ENCODE results near the gene GPR132. TPM values are rescaled to one million over a fixed set of nuclear protein-coding genes. Genes with fewer than 3 reads are reported as not detected.
A peak's percentile ranks its signal among the peaks of the same experiment; 100 is the strongest.
"Not testable (repeated sequence)": the region's sequence is repeated elsewhere in the genome, so short reads cannot be mapped to it uniquely, and the experiment has no call there.

GPR132 gene
- total RNA-seq, 1 donor from 2014 or later = 27.1 TPM

DNA sequence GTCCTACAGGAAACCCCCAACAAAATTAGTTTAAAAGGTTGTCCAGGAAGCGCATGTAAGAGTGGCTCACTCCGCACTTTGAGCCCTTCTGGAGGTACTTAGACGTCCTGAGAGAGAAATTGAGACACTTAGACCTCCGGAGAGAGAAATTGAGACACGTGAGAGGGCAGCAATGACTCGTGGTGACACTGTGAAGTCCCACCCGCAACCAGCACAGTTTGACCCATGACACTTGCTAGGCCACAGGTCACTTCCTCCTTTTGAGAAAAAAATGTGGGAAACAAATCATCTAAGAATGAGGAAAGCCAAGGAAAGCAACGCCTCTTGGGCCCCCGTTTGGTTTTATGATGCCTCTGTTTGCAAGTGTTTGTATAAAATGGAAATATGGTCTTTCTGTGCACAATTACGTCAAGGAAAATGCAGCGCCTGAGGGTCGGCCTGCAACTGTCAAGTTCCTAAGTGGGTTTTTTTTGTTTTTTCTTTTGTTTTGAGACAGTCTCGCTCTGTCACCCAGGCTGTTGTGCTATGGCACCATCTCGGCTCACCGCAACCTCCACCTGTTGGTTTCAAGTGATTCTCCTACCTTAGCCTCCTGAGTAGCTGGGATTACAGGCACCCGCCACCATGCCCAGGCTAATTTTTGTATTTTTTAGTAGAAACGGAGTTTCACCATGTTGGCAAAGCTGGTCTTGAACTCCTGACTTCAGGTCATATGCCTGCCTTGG is 30.8 kb downstream of the GPR132 start:
- intact Hi-C loops (cut with micrococcal nuclease) = no loop called here
- peaks cover 3% of the 10 kb centered on the region for H3K4me1 Mint-ChIP-seq (ENCODE audit: low read depth)
- H3K9me3 Mint-ChIP-seq = no peaks in the 10 kb centered on the region
- peaks cover 4% of the 10 kb centered on the region for H3K27me3 Mint-ChIP-seq (ENCODE audit: low read depth)
- H3K4me3 Mint-ChIP-seq (ENCODE audit: low read depth) = no peak overlapping the region
- DNase-seq (ENCODE audit: low spot score) = no peak
- no peaks in the 10 kb centered on the region for H3K36me3 Mint-ChIP-seq (ENCODE audit: low read depth)
- no peak overlapping the region for H3K27ac Mint-ChIP-seq

DNA sequence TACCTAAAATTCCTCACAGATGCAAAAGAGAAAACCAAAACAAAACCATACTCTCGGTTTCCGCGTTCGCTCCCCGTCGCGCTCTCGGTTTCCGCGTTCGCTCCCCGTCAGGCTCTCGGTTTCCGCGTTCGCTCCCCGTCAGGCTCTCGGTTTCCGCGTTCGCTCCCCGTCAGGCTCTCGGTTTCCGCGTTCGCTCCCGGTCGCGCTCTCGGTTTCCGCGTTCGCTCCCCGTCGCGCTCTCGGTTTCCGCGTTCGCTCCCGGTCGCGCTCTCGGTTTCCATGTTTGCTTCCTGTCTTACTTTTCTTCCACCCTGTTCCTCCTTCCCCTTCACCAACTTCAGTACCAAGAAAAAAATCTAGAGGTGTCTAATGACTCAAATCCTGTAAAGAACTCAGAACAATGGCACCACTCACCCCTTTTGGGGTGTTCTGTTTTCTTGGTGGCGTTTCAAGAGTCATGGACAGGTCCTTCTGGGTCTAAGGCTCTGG is 31.8 kb downstream of the GPR132 start:
- DNase-seq (ENCODE audit: low spot score); H3K4me1 Mint-ChIP-seq (ENCODE audit: low read depth); H3K27me3 Mint-ChIP-seq (ENCODE audit: low read depth); H3K9me3 Mint-ChIP-seq; H3K36me3 Mint-ChIP-seq (ENCODE audit: low read depth); H3K27ac Mint-ChIP-seq; intact Hi-C loops (cut with micrococcal nuclease): not testable (repeated sequence)
- peak overlapping the region; percentile 75 for H3K4me3 Mint-ChIP-seq (ENCODE audit: low read depth)

DNA sequence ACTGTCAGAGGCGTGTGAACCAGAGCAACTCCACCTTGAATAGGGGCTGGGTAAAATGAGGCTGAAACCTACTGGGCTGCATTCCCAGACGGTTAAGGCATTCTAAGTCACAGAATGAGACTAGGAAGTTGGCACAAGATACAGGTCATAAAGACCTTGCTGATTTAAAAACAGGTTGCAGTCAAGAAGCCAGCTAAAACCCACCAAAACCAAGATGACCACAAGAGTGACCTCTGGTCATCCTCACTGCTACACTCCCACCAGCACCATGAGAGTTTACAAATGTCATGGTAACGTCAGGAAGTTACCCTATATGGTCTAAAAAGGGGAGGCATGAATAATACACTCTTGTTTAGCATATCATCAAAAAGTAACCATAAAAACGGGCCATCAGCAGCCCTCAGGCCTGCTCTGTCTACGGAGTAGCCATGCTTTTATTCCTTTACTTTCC is 32.8 kb downstream of the GPR132 start:
- H3K27me3 Mint-ChIP-seq (ENCODE audit: low read depth); H3K4me1 Mint-ChIP-seq (ENCODE audit: low read depth); intact Hi-C loops (cut with micrococcal nuclease); H3K9me3 Mint-ChIP-seq; H3K27ac Mint-ChIP-seq; H3K36me3 Mint-ChIP-seq (ENCODE audit: low read depth); H3K4me3 Mint-ChIP-seq (ENCODE audit: low read depth); DNase-seq (ENCODE audit: low spot score): not testable (repeated sequence)

GRCh38 chr14:105030836-105031396 is 34.3 kb downstream of the GPR132 start:
- H3K9me3 Mint-ChIP-seq = no peaks in the 10 kb centered on the region
- H3K4me1 Mint-ChIP-seq (ENCODE audit: low read depth) = peaks cover 14% of the 10 kb centered on the region
- intact Hi-C loops (cut with micrococcal nuclease) = no loop called here
- H3K36me3 Mint-ChIP-seq (ENCODE audit: low read depth) = peaks cover 4% of the 10 kb centered on the region
- no peak overlapping the region for H3K27ac Mint-ChIP-seq
- no peak for DNase-seq (ENCODE audit: low spot score)
- no peak overlapping the region for H3K4me3 Mint-ChIP-seq (ENCODE audit: low read depth)
- H3K27me3 Mint-ChIP-seq (ENCODE audit: low read depth) = peaks cover 4% of the 10 kb centered on the region

DNA sequence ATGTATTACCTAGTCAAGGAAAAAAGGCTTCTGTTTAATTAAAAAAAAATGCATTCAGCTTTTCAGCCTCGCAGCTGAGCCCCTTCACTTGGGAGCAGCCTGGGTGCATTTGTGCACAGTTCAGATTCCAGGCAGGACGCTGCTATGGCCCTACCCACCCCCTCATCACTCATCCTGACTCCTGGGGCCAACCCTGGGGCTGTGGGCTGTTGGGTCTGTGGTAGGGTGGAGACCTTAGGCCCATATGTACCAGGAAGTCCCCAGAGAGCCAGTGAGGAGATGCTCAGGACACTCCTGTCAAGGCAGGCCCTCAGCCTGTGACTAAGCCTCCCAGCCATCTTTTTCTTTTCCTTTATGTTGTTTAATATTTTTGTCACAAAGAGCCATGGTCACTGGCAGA is 35.0 kb downstream of the GPR132 start:
- DNase-seq (ENCODE audit: low spot score) = no peak
- H3K27me3 Mint-ChIP-seq (ENCODE audit: low read depth) = peaks cover 4% of the 10 kb centered on the region
- intact Hi-C loops (cut with micrococcal nuclease) = no loop called here
- no peaks in the 10 kb centered on the region for H3K9me3 Mint-ChIP-seq
- H3K27ac Mint-ChIP-seq = no peak overlapping the region
- no peak overlapping the region for H3K4me3 Mint-ChIP-seq (ENCODE audit: low read depth)
- H3K4me1 Mint-ChIP-seq (ENCODE audit: low read depth) = peaks cover 19% of the 10 kb centered on the region
- peaks cover 4% of the 10 kb centered on the region for H3K36me3 Mint-ChIP-seq (ENCODE audit: low read depth)

DNA sequence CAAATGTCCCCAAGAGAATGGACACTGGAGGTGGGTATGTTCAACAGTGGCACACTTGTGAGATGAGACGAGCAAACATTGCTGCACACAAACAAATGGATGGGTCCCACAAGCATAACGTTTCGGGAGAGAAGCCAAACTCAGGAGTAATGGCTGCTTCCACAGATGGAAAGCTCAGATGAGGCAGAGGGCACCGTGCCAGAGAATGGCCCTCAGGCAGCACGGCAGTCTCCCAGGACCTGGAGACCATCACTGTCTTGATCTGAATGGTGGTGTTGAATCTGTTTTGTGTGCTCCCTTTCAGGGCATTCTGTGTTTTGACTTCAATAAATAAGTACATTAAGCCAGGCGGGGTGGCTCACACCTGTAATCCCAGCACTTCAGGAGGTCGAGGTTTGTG is 35.8 kb downstream of the GPR132 start:
- DNase-seq (ENCODE audit: low spot score) = no peak
- Mint-ChIP-seq H3K4me1 (ENCODE audit: low read depth) (peaks cover 24% of the 10 kb centered on the region), H3K4me3 (ENCODE audit: low read depth) (no peak overlapping the region), H3K27ac (no peak overlapping the region), H3K36me3 (ENCODE audit: low read depth) (peaks cover 4% of the 10 kb centered on the region), H3K9me3 (no peaks in the 10 kb centered on the region), H3K27me3 (ENCODE audit: low read depth) (peaks cover 4% of the 10 kb centered on the region)
- intact Hi-C loops (cut with micrococcal nuclease) = loop anchor here (10.0 kb wide), 1 partner anchor 275 kb away; the partner anchor contains the start of gene SIVA1

- intact Hi-C loops (cut with micrococcal nuclease) = loop anchor here (10.0 kb wide), 1 partner anchor 274 kb away; the partner anchor contains the start of gene SIVA1
- no peak for DNase-seq (ENCODE audit: low spot score)
- peaks cover 4% of the 10 kb centered on the region for H3K36me3 Mint-ChIP-seq (ENCODE audit: low read depth)
- H3K27me3 Mint-ChIP-seq (ENCODE audit: low read depth) = no peaks in the 10 kb centered on the region
- no peak overlapping the region for H3K27ac Mint-ChIP-seq
- no peak overlapping the region for H3K4me3 Mint-ChIP-seq (ENCODE audit: low read depth)
- H3K4me1 Mint-ChIP-seq (ENCODE audit: low read depth) = peaks cover 27% of the 10 kb centered on the region
- no peaks in the 10 kb centered on the region for H3K9me3 Mint-ChIP-seq
Observed at GRCh38 chr14:105028251-105028927, 36.8 kb downstream of the GPR132 start.

GRCh38 chr14:105027718-105028117 is 37.5 kb downstream of the GPR132 start:
- intact Hi-C loops (cut with micrococcal nuclease) = loop anchor here (10.0 kb wide), 1 partner anchor 273 kb away; the partner anchor contains the start of gene SIVA1
- H3K4me1 Mint-ChIP-seq (ENCODE audit: low read depth) = peaks cover 33% of the 10 kb centered on the region
- not testable (repeated sequence) for H3K36me3 Mint-ChIP-seq (ENCODE audit: low read depth); H3K4me3 Mint-ChIP-seq (ENCODE audit: low read depth); H3K27me3 Mint-ChIP-seq (ENCODE audit: low read depth); H3K27ac Mint-ChIP-seq; H3K9me3 Mint-ChIP-seq; DNase-seq (ENCODE audit: low spot score)

DNA sequence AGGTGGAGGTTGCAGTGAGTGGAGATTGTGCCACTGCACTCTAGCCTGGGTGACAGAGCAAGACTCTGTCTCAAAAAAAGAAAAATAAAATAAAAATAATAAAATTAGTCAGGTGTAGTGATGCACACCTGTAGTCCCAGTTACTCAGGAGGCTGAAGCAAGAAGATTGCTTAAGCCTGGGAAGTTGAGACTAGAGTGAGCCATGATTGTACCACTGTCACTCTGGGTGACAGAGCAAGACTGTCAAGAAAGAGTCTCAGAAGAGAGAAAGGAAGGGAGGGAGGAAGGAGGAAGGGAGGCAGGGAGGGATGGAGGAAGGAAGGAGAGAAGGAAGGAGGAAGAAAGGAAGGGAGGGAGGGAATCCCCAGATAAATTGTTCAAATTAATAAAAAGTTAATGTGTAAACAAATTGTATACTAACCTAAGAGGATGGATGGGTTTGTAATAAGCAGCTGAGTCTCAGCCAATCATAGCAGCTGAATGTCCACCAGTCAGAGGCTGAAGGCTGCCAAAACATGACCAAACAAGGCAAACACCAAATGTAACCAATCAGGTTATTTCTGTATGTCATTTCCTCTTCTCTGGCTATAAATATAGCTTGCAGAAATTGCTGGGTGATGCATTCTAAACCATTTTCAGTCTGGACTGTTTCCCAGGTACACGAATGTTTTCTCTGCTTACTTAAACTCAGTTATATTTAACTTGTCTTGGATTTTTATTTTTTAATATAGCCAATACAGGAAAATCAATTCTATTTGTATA is 38.2 kb downstream of the GPR132 start:
- peaks cover 4% of the 10 kb centered on the region for H3K36me3 Mint-ChIP-seq (ENCODE audit: low read depth)
- no peak for DNase-seq (ENCODE audit: low spot score)
- no peak overlapping the region for H3K4me3 Mint-ChIP-seq (ENCODE audit: low read depth)
- H3K27me3 Mint-ChIP-seq (ENCODE audit: low read depth) = no peaks in the 10 kb centered on the region
- H3K4me1 Mint-ChIP-seq (ENCODE audit: low read depth) = peaks cover 38% of the 10 kb centered on the region
- peak overlapping the region; percentile 3 for H3K27ac Mint-ChIP-seq
- intact Hi-C loops (cut with micrococcal nuclease) = loop anchor here (10.0 kb wide), 1 partner anchor 272 kb away; the partner anchor contains the start of gene SIVA1
- no peaks in the 10 kb centered on the region for H3K9me3 Mint-ChIP-seq

DNA sequence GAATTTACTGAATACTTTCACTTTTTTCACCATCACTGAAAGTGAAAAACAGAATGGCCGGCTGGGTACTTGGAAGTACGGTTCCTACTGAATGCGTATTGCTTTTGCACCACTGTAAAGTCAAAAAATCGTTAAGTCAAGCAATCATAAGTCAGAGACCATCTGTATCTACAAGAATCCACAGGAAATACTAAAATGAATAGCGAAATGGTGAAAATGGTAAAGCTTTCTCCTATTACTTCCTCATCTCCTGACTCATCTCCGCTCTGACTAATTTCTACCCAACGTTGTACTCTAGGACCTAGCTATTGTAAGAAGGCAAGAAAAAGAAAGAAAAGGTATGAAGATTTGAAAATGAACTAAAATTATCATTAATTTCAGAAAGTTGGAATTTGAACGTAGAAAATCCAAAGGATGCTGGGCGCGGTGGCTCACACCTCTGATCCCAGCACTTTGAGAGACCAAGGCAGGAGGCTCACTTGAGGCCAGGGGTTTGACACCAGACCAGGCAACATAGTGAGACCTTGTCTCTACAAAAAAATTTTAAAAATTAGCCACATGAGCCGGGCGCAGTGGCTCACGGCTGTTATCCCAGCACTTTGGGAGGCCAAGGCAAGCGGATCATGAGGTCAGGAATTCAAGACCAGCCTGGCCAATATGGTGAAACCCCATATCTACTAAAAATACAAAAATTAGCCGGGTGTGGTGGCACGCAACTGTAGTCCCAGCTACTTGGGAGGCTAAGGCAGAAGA is 39.0 kb downstream of the GPR132 start:
- Mint-ChIP-seq H3K36me3 (ENCODE audit: low read depth) (peaks cover 8% of the 10 kb centered on the region), H3K4me3 (ENCODE audit: low read depth) (peak overlapping the region; percentile 33), H3K27me3 (ENCODE audit: low read depth) (no peaks in the 10 kb centered on the region), H3K4me1 (ENCODE audit: low read depth) (peaks cover 42% of the 10 kb centered on the region), H3K27ac (peak overlapping the region; percentile 90), H3K9me3 (no peaks in the 10 kb centered on the region)
- intact Hi-C loops (cut with micrococcal nuclease) = loop anchor here (10.0 kb wide), 1 partner anchor 271 kb away; the partner anchor contains the start of gene SIVA1
- no peak for DNase-seq (ENCODE audit: low spot score)

DNA sequence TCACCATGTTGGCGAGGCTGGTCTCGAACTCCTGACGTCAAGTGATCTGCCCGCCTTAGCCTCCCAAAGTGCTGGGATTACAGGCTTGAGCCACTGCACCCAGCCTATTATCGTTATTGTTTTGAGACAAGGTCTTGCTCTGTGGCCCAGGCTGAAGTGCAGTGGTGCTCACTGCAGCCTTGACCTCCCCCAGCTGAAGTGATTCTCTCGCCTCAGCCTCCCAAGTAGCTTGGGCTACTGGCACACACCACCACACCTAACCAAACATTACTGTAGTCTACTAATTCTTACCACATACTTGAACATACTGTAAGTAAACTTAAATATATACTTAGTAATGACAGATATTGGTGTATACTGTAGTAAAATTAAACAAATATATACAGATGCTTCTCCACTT is 39.8 kb downstream of the GPR132 start:
- peaks cover 42% of the 10 kb centered on the region for H3K4me1 Mint-ChIP-seq (ENCODE audit: low read depth)

More for the DNA sequence above, 39.8 kb downstream of the GPR132 start:
- intact Hi-C loops (cut with micrococcal nuclease) = loop anchor here (2.0 to 10.0 kb wide), 2 partner anchors 39 to 271 kb away; partner anchors contain the start of genes GPR132 and SIVA1
- Mint-ChIP-seq H3K4me3 (ENCODE audit: low read depth) (no peak overlapping the region), H3K27me3 (ENCODE audit: low read depth) (no peaks in the 10 kb centered on the region), H3K27ac (peak overlapping the region; percentile 90), H3K36me3 (ENCODE audit: low read depth) (peaks cover 8% of the 10 kb centered on the region), H3K9me3 (no peaks in the 10 kb centered on the region)
- DNase-seq (ENCODE audit: low spot score) = no peak

Measured in activated T-helper 2 cell treated with anti-CD3 and anti-CD28 coated beads, Interferon-gamma antibody, Interleukin-2, Interleukin-4, amounts not matched to agents 10 μg/mL and 5 μg/mL and 100 μg/mL, durations not matched to agents 14 hours and 24 hours and 36 hours (primary cell).